A673 (cell line): Measurements from ENCODE around the gene NDUFA1. TPM values are rescaled to one million over a fixed set of nuclear protein-coding genes. Genes with fewer than 3 reads are reported as not detected.
"Not testable (repeated sequence)": the region's sequence is repeated elsewhere in the genome, so short reads cannot be mapped to it uniquely, and the experiment has no call there.

Experiments used
- Bru-seq: library from RNA; stranded (reverse); fragments of 400-500 nt; gene quantifications from one replicate; lab custom pipeline; 2021; lab: Mats Ljungman, UMichigan
- BruChase-seq, 2 experiments: library from RNA; stranded (reverse); fragments of 400-500 nt; gene quantifications; one replicate each; lab custom pipeline; 2021; lab: Mats Ljungman, UMichigan
- BruUV-seq: library from RNA; stranded (reverse); fragments of 400-500 nt; replicated peaks from 2 replicates; lab custom pipeline; 2021; lab: Mats Ljungman, UMichigan
- CTCF ChIA-PET: fragments of 300-600 bp; sonication (Branson Sonifier 250); formaldehyde crosslinking; loops from one replicate; lab custom pipeline; 2022; ENCODE audit warnings: antibody characterized with exemption; lab: Charles Lee
- POLR2A ChIA-PET: fragments of 300-600 bp; sonication (Branson Sonifier 250); formaldehyde crosslinking; loops from one replicate; lab custom pipeline; 2022; ENCODE audit warnings: antibody characterized with exemption; ENCODE audit not compliant: low non-redundant PET; lab: Charles Lee
- DNase-seq: peaks from one replicate; pipeline ENCODE4 v3.0.0-alpha.2; 2015; ENCODE audit warnings: low spot score
- H3K27ac ChIP-seq: fragments of 200-600 bp; sonication (generic); 2 replicates; pipeline ENCODE4 v1.5.1; 2016; ENCODE audit warnings: mixed run types, low read depth, mild to moderate bottlenecking, mixed read lengths, antibody characterized with exemption, low read length; ENCODE audit not compliant: poor library complexity, severe bottlenecking
- H3K27me3 ChIP-seq: fragments of 200-600 bp; sonication (generic); replicated peaks from 2 replicates; pipeline ENCODE4 v1.6.1; 2017; ENCODE audit warnings: mixed run types, low read depth, mild to moderate bottlenecking, mixed read lengths, antibody characterized with exemption, low read length; ENCODE audit not compliant: insufficient read depth, poor library complexity
- H3K36me3 ChIP-seq: fragments of 200-600 bp; sonication (generic); 2 replicates; pipeline ENCODE4 v1.6.1; 2016; ENCODE audit warnings: mixed run types, mild to moderate bottlenecking, mixed read lengths, antibody characterized with exemption, low read length; ENCODE audit not compliant: insufficient read depth, poor library complexity, severe bottlenecking
- H3K4me1 ChIP-seq: fragments of 200-600 bp; sonication (generic); 2 replicates; pipeline ENCODE4 v1.6.1; 2017; ENCODE audit warnings: mixed run types, mild to moderate bottlenecking, mixed read lengths, antibody characterized with exemption, low read length; ENCODE audit not compliant: insufficient read depth, poor library complexity, severe bottlenecking
- H3K4me3 ChIP-seq: fragments of 200-600 bp; sonication (generic); 2 replicates; pipeline ENCODE4 v1.5.1; 2016; ENCODE audit warnings: low read depth, mixed run types, mild to moderate bottlenecking, mixed read lengths, low read length; ENCODE audit not compliant: poor library complexity, severe bottlenecking
- H3K9me3 ChIP-seq: fragments of 200-600 bp; sonication (generic); 2 replicates; pipeline ENCODE4 v1.6.1; 2016; ENCODE audit warnings: mixed run types, low read depth, mild to moderate bottlenecking, mixed read lengths, antibody characterized with exemption, low read length; ENCODE audit not compliant: poor library complexity, severe bottlenecking
- CTCF ChIP-seq: fragments of 300-800, 200-600 bp; sonication (generic); conservative IDR thresholded peaks from 2 replicates; pipeline ENCODE4 v1.5.1; 2017; ENCODE audit warnings: low read depth, mild to moderate bottlenecking, antibody characterized with exemption, low read length, moderate library complexity, mixed read lengths
- EZH2 ChIP-seq: fragments of 200-600 bp; sonication (generic); IDR thresholded peaks from 2 replicates; pipeline ENCODE4 v1.6.1; 2017; ENCODE audit warnings: borderline replicate concordance, low read depth, mild to moderate bottlenecking, mixed read lengths, antibody characterized with exemption, low read length; ENCODE audit not compliant: poor library complexity, severe bottlenecking
- intact Hi-C: fragments of 100-400 bp; cut with micrococcal nuclease; formaldehyde crosslinking; loops from one replicate; pipeline ENCODE4 v1.10.0; 2022; ENCODE audit not compliant: unreplicated experiment
- long read RNA-seq: library from polyadenylated mRNA; stranded (forward); transcript quantifications from one replicate; pipeline ENCODE4 v2.0.0, GENCODE V29; 2022
- total RNA-seq: library from RNA; stranded (reverse); gene quantifications from 2 replicates; pipeline ENCODE4 v1.2.3, GENCODE V29; 2021

The NDUFA1 gene
- 111 and 123 TPM in 2 replicates for total RNA-seq
- Bru-seq, nascent RNA: percentile 82 among the genes with signal in this experiment
- BruChase-seq, experiment 1, labeled RNA remaining after a 2-hour chase: percentile 67 among the genes with signal in this experiment
- percentile 66 among the genes with signal in this experiment for BruChase-seq, experiment 2, labeled RNA remaining after a 6-hour chase
- long read RNA-seq, transcript NDUFA1-201 (3 exons, 766 nt): major isoform, 238 of 241 reads
- long read RNA-seq, partial matches to known transcripts: 1 of 241 reads
- long read RNA-seq, other reads (novel, unspliced or antisense): 2 of 241 reads

GRCh38 chrX:119871599-119872395, at the start of gene NDUFA1, which contains the start of gene RNF113A:
Gene NDUFA1 (plus strand): TSS chrX:119871832. CDS start chrX:119871912, 80 bp downstream.
Gene RNF113A (minus strand): TSS chrX:119871733. CDS start chrX:119871613, 120 bp downstream.
- Histone ChIP-seq H3K4me3 (peak within 1 kb of the TSS; percentile 89), H3K9me3 (no peaks in the 10 kb centered on the region), H3K4me1 (no peaks in the 10 kb centered on the region), H3K27ac (peak within 1 kb of the TSS; percentile 93), H3K27me3 (no peaks in the 10 kb centered on the region), H3K36me3 (peaks cover 11% of the 10 kb centered on the region)
- intact Hi-C loops: loop anchor here (1.0 to 5.0 kb wide), 2 partner anchors 18 to 79 kb away; partner anchors contain the start of gene RPL39
- no peak for TF ChIP-seq EZH2
- TF ChIP-seq CTCF: no peak
- BruUV-seq: TSS peak; percentile 65
- ChIA-PET CTCF (no interaction called here), POLR2A (interaction anchor here (1.4 kb wide), 1 partner anchor 80 kb away, joined by 4 read pairs; the partner anchor contains the start of gene RPL39)
- peak; percentile 91 for DNase-seq

- BruUV-seq, H3K36me3 ChIP-seq, POLR2A ChIA-PET, H3K27me3 ChIP-seq, H3K4me1 ChIP-seq, H3K27ac ChIP-seq, CTCF ChIA-PET, H3K9me3 ChIP-seq, intact Hi-C loops, DNase-seq, H3K4me3 ChIP-seq: not testable (repeated sequence)
These were observed 47.4 kb upstream of the NDUFA1 start for GRCh38 chrX:119824221-119824620.

GRCh38 chrX:119826399-119826959, 45.2 kb upstream of the NDUFA1 start:
- Histone ChIP-seq H3K4me1 (no peaks in the 10 kb centered on the region), H3K36me3 (peaks cover under 1% of the 10 kb centered on the region), H3K27me3 (no peaks in the 10 kb centered on the region), H3K27ac (no peak overlapping the region), H3K4me3 (no peak overlapping the region), H3K9me3 (no peaks in the 10 kb centered on the region)
- no peak for DNase-seq
- intact Hi-C loops: no loop called here
- BruUV-seq: no TSS peak
- POLR2A ChIA-PET: no interaction called here
- no peak for TF ChIP-seq EZH2
- no peak for TF ChIP-seq CTCF
- CTCF ChIA-PET: no interaction called here
